ENCODE data around the gene RNF207. TPM values are rescaled to one million over a fixed set of nuclear protein-coding genes. Genes with fewer than 3 reads are reported as not detected.

The RNF207 gene
- total RNA-seq, 1 donor from 2014 or later, result 54.4 TPM

GRCh38 chr1:6179564-6180175, 26.2 kb upstream of the RNF207 start:
- no peak overlapping the region for H3K27ac Mint-ChIP-seq
- intact Hi-C loops (cut with micrococcal nuclease), result no loop called here
- H3K4me3 Mint-ChIP-seq (ENCODE audit: low read depth), result no peak overlapping the region
- no peak for DNase-seq (ENCODE audit: low spot score)
- no peaks in the 10 kb centered on the region for H3K9me3 Mint-ChIP-seq
- H3K27me3 Mint-ChIP-seq (ENCODE audit: low read depth), result peaks cover 40% of the 10 kb centered on the region
- H3K4me1 Mint-ChIP-seq (ENCODE audit: low read depth), result peaks cover 5% of the 10 kb centered on the region
- peaks cover 6% of the 10 kb centered on the region for H3K36me3 Mint-ChIP-seq (ENCODE audit: low read depth)

GRCh38 chr1:6180268-6180706, 25.6 kb upstream of the RNF207 start, which contains the start of gene CHD5:
Gene CHD5, minus strand, starts transcription at chr1:6180321. Its CDS starts 298 bp downstream, at chr1:6180023.
- Mint-ChIP-seq H3K4me1 (ENCODE audit: low read depth) (peaks cover 5% of the 10 kb centered on the region), H3K27me3 (ENCODE audit: low read depth) (peaks cover 40% of the 10 kb centered on the region), H3K9me3 (no peaks in the 10 kb centered on the region), H3K27ac (no peak within 1 kb of the TSS), H3K4me3 (ENCODE audit: low read depth) (no peak within 1 kb of the TSS), H3K36me3 (ENCODE audit: low read depth) (peaks cover 6% of the 10 kb centered on the region)
- no peak for DNase-seq (ENCODE audit: low spot score)
- intact Hi-C loops (cut with micrococcal nuclease), result no loop called here

- H3K27me3 Mint-ChIP-seq (ENCODE audit: low read depth), result peaks cover 40% of the 10 kb centered on the region
- H3K9me3 Mint-ChIP-seq, result no peaks in the 10 kb centered on the region
- H3K4me1 Mint-ChIP-seq (ENCODE audit: low read depth), result peaks cover 5% of the 10 kb centered on the region
- H3K36me3 Mint-ChIP-seq (ENCODE audit: low read depth), result peaks cover 10% of the 10 kb centered on the region
- H3K27ac Mint-ChIP-seq, result no peak overlapping the region
- DNase-seq (ENCODE audit: low spot score), result no peak
- intact Hi-C loops (cut with micrococcal nuclease), result no loop called here
- no peak overlapping the region for H3K4me3 Mint-ChIP-seq (ENCODE audit: low read depth)
Measured at GRCh38 chr1:6180707-6181311, 25.1 kb upstream of the RNF207 start.

- no peak for DNase-seq (ENCODE audit: low spot score)
- H3K27ac Mint-ChIP-seq, result no peak overlapping the region
Measured at GRCh38 chr1:6181347-6181770, 24.6 kb upstream of the RNF207 start.

GRCh38 chr1:6183520-6183989, 22.4 kb upstream of the RNF207 start:
- Mint-ChIP-seq H3K27me3 (ENCODE audit: low read depth) (peaks cover 21% of the 10 kb centered on the region), H3K27ac (no peak overlapping the region), H3K36me3 (ENCODE audit: low read depth) (peaks cover 28% of the 10 kb centered on the region), H3K9me3 (no peaks in the 10 kb centered on the region), H3K4me1 (ENCODE audit: low read depth) (peaks cover 12% of the 10 kb centered on the region), H3K4me3 (ENCODE audit: low read depth) (no peak overlapping the region)
- intact Hi-C loops (cut with micrococcal nuclease), result no loop called here
- DNase-seq (ENCODE audit: low spot score), result no peak

More at GRCh38 chr1:6181347-6181770, 24.6 kb upstream of the RNF207 start:
- peaks cover 8% of the 10 kb centered on the region for H3K4me1 Mint-ChIP-seq (ENCODE audit: low read depth)
- H3K4me3 Mint-ChIP-seq (ENCODE audit: low read depth), result no peak overlapping the region
- intact Hi-C loops (cut with micrococcal nuclease), result no loop called here
- H3K36me3 Mint-ChIP-seq (ENCODE audit: low read depth), result peaks cover 14% of the 10 kb centered on the region
- no peaks in the 10 kb centered on the region for H3K9me3 Mint-ChIP-seq
- H3K27me3 Mint-ChIP-seq (ENCODE audit: low read depth), result peaks cover 40% of the 10 kb centered on the region

GRCh38 chr1:6184083-6184783, 21.7 kb upstream of the RNF207 start:
- DNase-seq (ENCODE audit: low spot score), result no peak
- Mint-ChIP-seq H3K27me3 (ENCODE audit: low read depth) (peaks cover 16% of the 10 kb centered on the region), H3K4me3 (ENCODE audit: low read depth) (no peak overlapping the region), H3K27ac (no peak overlapping the region), H3K4me1 (ENCODE audit: low read depth) (peaks cover 15% of the 10 kb centered on the region), H3K36me3 (ENCODE audit: low read depth) (peaks cover 34% of the 10 kb centered on the region), H3K9me3 (no peaks in the 10 kb centered on the region)
- intact Hi-C loops (cut with micrococcal nuclease), result no loop called here

- no peaks in the 10 kb centered on the region for H3K9me3 Mint-ChIP-seq
- H3K4me1 Mint-ChIP-seq (ENCODE audit: low read depth), result peaks cover 17% of the 10 kb centered on the region
- intact Hi-C loops (cut with micrococcal nuclease), result no loop called here
- H3K27ac Mint-ChIP-seq, result no peak overlapping the region
- peaks cover 16% of the 10 kb centered on the region for H3K27me3 Mint-ChIP-seq (ENCODE audit: low read depth)
- no peak overlapping the region for H3K4me3 Mint-ChIP-seq (ENCODE audit: low read depth)
- peaks cover 42% of the 10 kb centered on the region for H3K36me3 Mint-ChIP-seq (ENCODE audit: low read depth)
- no peak for DNase-seq (ENCODE audit: low spot score)
Measured at GRCh38 chr1:6185151-6185550, 20.8 kb upstream of the RNF207 start.

- H3K4me1 Mint-ChIP-seq (ENCODE audit: low read depth), result peaks cover 17% of the 10 kb centered on the region
- H3K4me3 Mint-ChIP-seq (ENCODE audit: low read depth), result no peak overlapping the region
- no peak for DNase-seq (ENCODE audit: low spot score)
- H3K27me3 Mint-ChIP-seq (ENCODE audit: low read depth), result peaks cover 14% of the 10 kb centered on the region
- intact Hi-C loops (cut with micrococcal nuclease), result no loop called here
- peaks cover 47% of the 10 kb centered on the region for H3K36me3 Mint-ChIP-seq (ENCODE audit: low read depth)
- no peaks in the 10 kb centered on the region for H3K9me3 Mint-ChIP-seq
- H3K27ac Mint-ChIP-seq, result no peak overlapping the region
Measured at GRCh38 chr1:6185635-6186382, 20.1 kb upstream of the RNF207 start.

- H3K4me3 Mint-ChIP-seq (ENCODE audit: low read depth), result no peak overlapping the region
- H3K27ac Mint-ChIP-seq, result no peak overlapping the region
- intact Hi-C loops (cut with micrococcal nuclease), result no loop called here
- H3K36me3 Mint-ChIP-seq (ENCODE audit: low read depth), result peaks cover 63% of the 10 kb centered on the region
- no peak for DNase-seq (ENCODE audit: low spot score)
- H3K4me1 Mint-ChIP-seq (ENCODE audit: low read depth), result peaks cover 13% of the 10 kb centered on the region
- no peaks in the 10 kb centered on the region for H3K27me3 Mint-ChIP-seq (ENCODE audit: low read depth)
- no peaks in the 10 kb centered on the region for H3K9me3 Mint-ChIP-seq
Measured at GRCh38 chr1:6188466-6188865, 17.5 kb upstream of the RNF207 start.

- H3K27ac Mint-ChIP-seq, result no peak overlapping the region
- peaks cover 11% of the 10 kb centered on the region for H3K4me1 Mint-ChIP-seq (ENCODE audit: low read depth)
- H3K36me3 Mint-ChIP-seq (ENCODE audit: low read depth), result peaks cover 67% of the 10 kb centered on the region
- intact Hi-C loops (cut with micrococcal nuclease), result no loop called here
- no peak for DNase-seq (ENCODE audit: low spot score)
- no peaks in the 10 kb centered on the region for H3K27me3 Mint-ChIP-seq (ENCODE audit: low read depth)
- H3K9me3 Mint-ChIP-seq, result no peaks in the 10 kb centered on the region
- no peak overlapping the region for H3K4me3 Mint-ChIP-seq (ENCODE audit: low read depth)
Measured at GRCh38 chr1:6191968-6192367, 14.0 kb upstream of the RNF207 start.

- no peak for DNase-seq (ENCODE audit: low spot score)
- H3K36me3 Mint-ChIP-seq (ENCODE audit: low read depth), result peaks cover 47% of the 10 kb centered on the region
- peak overlapping the region; percentile 98 for H3K4me3 Mint-ChIP-seq (ENCODE audit: low read depth)
- peaks cover 29% of the 10 kb centered on the region for H3K4me1 Mint-ChIP-seq (ENCODE audit: low read depth)
- intact Hi-C loops (cut with micrococcal nuclease), result loop anchor here (1.0 to 5.0 kb wide), 5 partner anchors 8 to 206 kb away; partner anchors contain the start of genes ACOT7, ICMT, NPHP4 and RNF207
- no peaks in the 10 kb centered on the region for H3K27me3 Mint-ChIP-seq (ENCODE audit: low read depth)
- peak overlapping the region; percentile 89 for H3K27ac Mint-ChIP-seq
- H3K9me3 Mint-ChIP-seq, result no peaks in the 10 kb centered on the region
Measured at GRCh38 chr1:6197746-6198427, 8.0 kb upstream of the RNF207 start.

Data from activated T-helper 2 cell treated with anti-CD3 and anti-CD28 coated beads, Interferon-gamma antibody, Interleukin-2, Interleukin-4, amounts not matched to agents 10 μg/mL and 5 μg/mL and 100 μg/mL, durations not matched to agents 14 hours and 24 hours and 36 hours (primary cell).